ENCODE results near the gene COL28A1.

COL28A1 gene

DNA sequence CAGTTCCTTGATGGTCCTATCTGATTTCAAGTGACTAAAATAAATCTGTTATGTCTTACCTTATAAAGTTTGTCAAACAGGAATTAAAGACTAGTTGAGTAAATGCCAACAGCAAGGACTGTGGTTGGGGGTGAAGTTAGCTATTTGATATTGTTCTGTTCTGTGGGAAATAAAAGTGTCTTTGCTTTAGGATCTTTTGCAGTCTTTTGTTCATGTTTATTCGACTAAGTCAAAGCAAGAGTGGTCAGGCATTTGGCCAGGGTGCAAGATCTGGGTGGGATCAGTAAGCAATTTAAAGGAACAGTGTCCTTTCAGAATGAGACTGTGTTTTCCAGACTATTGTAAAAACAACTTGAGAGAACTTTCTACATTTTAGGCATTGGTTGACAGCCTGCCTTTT is at the start of gene COL28A1:
COL28A1 (minus strand) TSS at position 183 of the 400 bp plus-strand sequence. CDS start 2,998 bp downstream, outside the sequence.
- DNase-seq (ENCODE audit: extremely low spot score, insufficient read length, low read depth) (no peak), FAIRE-seq (no peak)

- DNase-seq (ENCODE audit: extremely low spot score, insufficient read length, low read depth) (no peak), FAIRE-seq (no peak)
Measured at GRCh38 chr7:7584653-7585052, 49.0 kb upstream of the COL28A1 start.

DNA sequence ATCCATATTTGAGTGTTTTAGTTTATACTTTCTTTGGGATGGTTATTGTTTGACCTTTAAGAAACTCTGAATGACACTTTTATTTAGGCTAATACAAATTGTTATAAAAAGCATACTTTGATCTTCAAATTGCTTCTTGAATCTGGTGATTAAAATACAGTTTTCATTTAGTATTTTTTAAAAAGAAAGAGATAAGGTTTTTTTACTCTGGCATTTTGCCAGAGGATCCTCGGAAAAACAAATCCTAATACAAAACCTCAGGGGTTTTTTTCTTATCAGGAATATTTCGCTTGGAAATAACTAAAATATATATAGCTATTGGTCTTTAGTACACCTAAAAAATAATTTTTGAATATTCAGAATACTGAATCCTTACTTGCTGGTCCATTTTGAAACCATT is 48.1 kb upstream of the COL28A1 start:
- FAIRE-seq = no peak
- DNase-seq (ENCODE audit: extremely low spot score, insufficient read length, low read depth) = no peak

GRCh38 chr7:7582596-7582995 is 46.9 kb upstream of the COL28A1 start:
- FAIRE-seq = no peak
- DNase-seq (ENCODE audit: extremely low spot score, insufficient read length, low read depth) = no peak

DNA sequence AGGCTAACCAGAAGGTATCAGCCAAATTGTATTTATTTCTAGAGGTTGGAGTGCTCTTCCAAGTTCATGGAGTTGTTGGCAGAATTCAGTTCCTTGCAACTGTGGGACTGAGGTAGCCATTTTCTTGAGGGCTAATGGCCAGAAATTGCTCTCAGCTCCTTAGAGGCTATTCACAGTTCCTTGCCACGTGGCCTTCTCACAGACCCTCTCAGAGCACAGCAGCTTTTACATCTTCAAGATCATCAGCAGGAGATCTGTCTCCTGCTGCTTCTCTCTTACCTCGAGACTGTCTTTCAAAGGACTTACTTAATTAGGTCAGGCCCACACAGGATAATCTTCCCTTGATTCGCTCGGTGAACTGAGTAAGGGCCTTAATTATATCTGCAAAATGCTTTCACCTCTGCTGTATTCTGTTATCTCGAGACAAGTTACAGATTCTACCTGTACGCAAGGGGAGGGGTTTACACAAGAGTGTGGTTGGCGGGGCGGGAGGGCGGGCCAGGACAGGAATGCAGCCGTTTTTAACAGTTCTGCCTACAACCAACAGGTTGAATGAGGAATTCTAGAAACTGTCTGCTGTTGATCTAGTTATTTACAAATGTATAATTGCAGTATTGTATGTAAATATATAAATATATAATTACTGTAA is 46.0 kb upstream of the COL28A1 start:
- DNase-seq (ENCODE audit: extremely low spot score, insufficient read length, low read depth) = no peak
- no peak for FAIRE-seq

- DNase-seq (ENCODE audit: extremely low spot score, insufficient read length, low read depth) (no peak), FAIRE-seq (no peak)
Measured at GRCh38 chr7:7579638-7580037, 44.0 kb upstream of the COL28A1 start.

DNA sequence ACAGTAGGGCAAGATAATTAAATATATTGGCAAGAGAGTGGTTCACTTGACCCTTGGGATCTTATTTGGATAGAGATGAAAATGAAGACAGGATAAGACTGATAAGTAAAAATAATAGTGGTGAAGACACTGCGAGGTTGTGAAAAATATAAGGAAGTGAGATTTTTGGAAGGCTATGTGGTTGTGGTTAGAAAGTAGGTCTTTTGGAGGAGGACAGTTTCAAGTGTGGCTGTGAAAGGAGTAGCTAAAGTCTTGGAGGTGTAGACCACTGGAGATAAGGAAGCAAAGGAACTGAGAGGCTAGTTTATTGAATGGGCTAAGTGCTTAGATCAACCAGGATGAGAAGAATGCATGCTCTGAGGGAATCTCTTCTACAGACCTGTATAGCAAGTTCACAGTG is 42.2 kb upstream of the COL28A1 start:
- no peak for DNase-seq (ENCODE audit: extremely low spot score, insufficient read length, low read depth)

DNA sequence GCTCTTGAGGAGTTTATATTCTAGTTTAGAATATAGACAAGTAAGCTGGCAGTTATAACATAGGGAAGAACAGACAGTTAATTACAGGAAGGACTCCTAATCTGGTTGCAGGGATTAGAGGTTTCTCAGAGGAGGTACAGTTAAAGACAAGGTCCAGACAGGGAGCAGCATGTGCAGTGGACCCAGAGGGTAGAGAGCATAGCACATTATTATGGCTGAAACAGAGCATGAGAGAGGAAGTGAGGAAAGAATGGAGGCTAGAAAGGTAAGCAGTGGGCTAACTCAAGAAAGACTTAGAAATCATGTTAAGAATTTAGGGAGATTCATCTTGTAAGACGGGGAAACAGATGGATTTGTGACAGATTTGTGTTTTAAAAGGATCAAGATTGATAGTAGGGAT is 40.7 kb upstream of the COL28A1 start:
- FAIRE-seq (no peak), DNase-seq (ENCODE audit: extremely low spot score, insufficient read length, low read depth) (no peak)

More for the DNA sequence above, 42.2 kb upstream of the COL28A1 start:
- FAIRE-seq = no peak

DNA sequence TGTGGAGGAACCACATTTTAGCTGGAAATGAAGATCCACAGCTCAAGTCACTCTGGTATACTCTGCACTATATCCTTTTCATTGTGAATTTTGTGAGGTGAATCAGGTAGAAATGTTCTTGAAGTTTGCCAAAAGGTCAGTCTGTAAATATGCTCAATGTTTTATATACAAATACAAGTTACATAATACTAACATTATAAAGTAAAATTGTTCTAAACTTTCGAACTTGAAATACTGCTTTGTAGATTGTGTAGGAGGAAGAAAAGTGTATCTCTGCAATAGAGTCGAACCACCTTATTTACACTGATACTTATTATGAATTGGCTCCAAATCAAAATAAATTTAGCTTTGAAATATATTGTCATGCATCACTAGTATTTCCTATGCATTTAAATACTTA is 38.0 kb upstream of the COL28A1 start:
- FAIRE-seq (no peak), DNase-seq (ENCODE audit: extremely low spot score, insufficient read length, low read depth) (no peak)

GRCh38 chr7:7570584-7570983 is 34.9 kb upstream of the COL28A1 start:
- DNase-seq (ENCODE audit: extremely low spot score, insufficient read length, low read depth) (no peak), FAIRE-seq (peak; percentile 15)

- DNase-seq (ENCODE audit: extremely low spot score, insufficient read length, low read depth) (no peak), FAIRE-seq (no peak)
Measured at GRCh38 chr7:7569615-7570014, 33.9 kb upstream of the COL28A1 start.

GRCh38 chr7:7569081-7569527 is 33.4 kb upstream of the COL28A1 start:
- peak; percentile 89 for FAIRE-seq

DNA sequence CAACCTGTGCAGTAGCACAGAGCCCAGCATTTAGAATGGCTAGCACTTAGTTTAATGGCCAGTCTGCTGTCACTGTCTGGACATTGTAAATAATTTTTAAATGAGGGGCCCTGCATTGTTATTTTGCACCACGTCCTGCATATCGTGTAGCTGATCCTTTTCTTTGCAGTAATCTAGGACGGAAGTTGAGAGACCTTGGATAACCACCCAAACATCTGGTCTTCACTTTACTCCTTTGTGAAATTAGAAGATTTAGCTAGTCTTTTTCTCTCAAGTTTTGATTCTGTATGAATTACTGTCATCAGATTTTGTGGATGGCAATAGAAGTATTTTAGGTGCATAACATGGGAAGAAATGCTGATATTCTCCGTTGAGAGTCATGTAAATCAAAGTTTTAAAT is 32.9 kb upstream of the COL28A1 start:
- no peak for DNase-seq (ENCODE audit: extremely low spot score, insufficient read length, low read depth)

More at GRCh38 chr7:7569081-7569527, 33.4 kb upstream of the COL28A1 start:
- DNase-seq (ENCODE audit: extremely low spot score, insufficient read length, low read depth) = peak; percentile 50

GRCh38 chr7:7567898-7568531 is 32.3 kb upstream of the COL28A1 start:
- DNase-seq (ENCODE audit: extremely low spot score, insufficient read length, low read depth) (no peak), FAIRE-seq (peak; percentile 60)

More for the DNA sequence above, 32.9 kb upstream of the COL28A1 start:
- FAIRE-seq = peak; percentile 26

DNA sequence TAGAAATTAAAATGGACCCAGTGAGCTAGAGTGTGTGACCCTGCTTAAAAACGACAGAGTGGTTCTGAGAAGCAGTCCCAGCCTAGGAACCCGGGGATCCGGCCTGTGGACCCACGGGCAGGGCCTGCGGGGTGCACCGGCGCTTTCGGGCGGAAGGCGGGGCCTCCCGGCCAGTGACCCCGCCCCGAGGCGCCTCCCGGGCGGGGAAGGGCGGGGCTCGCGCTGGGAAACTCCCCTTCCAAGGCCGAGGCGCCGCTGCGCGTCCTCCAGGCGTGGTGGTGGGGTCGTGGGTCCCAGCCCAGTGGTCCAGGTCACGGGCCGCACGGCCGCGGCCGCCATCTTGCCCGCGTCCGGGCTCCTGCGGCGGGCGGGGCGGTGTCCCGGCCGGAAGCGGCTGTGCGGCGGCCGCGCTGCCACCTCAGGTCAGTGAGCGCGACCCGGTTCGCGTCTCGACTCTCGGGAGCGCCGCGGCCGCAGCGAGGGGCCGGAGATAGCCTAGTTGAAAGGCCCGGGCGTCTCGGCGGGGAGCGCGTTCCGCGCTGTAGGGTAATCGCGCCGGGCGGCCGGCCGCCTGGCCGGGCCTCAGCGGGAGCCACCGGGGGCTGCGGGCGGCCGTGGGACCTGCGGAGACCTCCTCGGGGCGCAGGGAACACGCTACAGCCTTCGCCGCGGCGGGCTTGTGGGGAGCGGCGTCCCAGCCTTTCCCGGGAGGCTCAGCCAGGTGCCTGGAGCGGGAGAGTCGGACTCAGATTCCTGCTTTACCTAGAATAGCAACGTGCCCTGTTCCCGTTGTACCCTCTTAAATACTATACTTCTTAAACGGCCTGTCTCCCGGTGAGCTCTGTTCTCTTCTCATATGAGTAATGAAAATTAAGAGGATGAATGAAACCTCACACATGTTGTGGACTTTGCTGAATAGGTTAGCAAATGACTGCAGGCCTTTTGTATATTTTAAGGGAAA is 31.3 kb upstream of the COL28A1 start, which contains the start of gene MIOS:
MIOS (plus strand) TSS at position 234 of the 961 bp plus-strand sequence. CDS start 5,592 bp downstream, outside the sequence.
- DNase-seq (ENCODE audit: extremely low spot score, insufficient read length, low read depth) (peak; percentile 83), FAIRE-seq (peak; percentile 80)

DNA sequence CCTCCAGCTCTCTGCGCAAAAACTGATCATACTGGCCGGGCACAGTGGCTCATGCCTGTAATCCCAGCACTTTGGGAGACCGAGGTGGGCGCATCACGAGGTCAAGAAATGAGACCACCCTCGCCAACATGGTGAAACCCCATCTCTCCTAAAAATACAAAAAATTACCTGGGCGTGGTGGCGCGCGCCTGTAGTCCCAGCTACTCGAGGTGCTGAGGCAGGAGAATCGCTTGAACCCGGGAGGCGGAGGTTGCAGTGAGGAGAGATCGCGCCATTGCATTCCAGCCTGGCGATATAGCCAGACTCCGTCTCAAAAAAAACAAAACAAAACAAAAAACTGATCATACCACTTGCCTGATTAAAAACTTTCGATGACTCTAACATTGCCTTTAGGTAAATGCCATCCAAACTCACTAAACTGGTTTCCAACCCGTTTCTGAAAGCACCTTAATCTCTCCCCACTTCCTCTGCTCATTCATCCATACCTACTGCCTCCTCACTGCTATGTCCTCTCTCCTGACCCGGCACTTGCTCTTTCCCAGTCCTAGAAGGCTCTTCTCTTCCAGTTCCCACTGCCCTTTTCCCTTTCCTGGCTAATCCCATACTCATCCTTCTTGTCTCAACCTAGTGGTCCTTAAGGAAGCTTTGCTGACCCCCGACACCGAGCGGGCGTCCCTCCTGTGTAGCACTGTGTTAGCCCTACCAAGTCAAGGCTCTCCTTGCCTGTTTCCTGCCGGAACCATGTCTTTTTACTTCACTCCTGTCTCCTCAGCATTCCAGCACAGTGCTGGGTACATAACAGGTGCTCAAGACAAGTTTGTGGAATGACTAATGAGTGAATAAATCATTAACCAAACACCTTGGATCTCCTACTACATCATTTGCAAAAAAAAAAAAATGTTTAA is 30.3 kb upstream of the COL28A1 start:
- FAIRE-seq (peak; percentile 36), DNase-seq (ENCODE audit: extremely low spot score, insufficient read length, low read depth) (no peak)

- DNase-seq (ENCODE audit: extremely low spot score, insufficient read length, low read depth) (no peak), FAIRE-seq (no peak)
Measured at GRCh38 chr7:7565018-7565680, 29.5 kb upstream of the COL28A1 start.

DNA sequence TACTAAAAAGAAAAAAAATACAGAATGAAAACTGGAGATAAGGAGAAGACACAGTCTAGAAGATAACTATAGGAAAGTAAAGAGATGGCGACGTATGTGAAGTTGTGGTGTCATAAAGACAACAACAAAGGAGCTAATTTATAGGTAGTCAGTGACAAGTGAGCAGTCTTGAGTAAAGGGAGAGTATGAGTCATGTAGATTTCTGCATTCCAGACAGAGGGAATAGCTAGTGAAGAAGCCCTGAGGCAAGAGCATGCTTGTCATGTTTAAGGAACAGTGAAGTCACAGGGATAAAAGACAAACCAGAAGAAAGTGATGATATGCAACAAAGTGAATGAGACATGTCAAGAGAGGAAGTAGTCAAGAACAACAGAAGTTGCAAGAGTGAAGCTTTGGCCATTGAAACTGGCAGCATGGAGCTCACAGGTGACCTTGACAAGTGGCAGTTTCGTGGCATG is 28.7 kb upstream of the COL28A1 start:
- DNase-seq (ENCODE audit: extremely low spot score, insufficient read length, low read depth) (no peak), FAIRE-seq (no peak)

DNA sequence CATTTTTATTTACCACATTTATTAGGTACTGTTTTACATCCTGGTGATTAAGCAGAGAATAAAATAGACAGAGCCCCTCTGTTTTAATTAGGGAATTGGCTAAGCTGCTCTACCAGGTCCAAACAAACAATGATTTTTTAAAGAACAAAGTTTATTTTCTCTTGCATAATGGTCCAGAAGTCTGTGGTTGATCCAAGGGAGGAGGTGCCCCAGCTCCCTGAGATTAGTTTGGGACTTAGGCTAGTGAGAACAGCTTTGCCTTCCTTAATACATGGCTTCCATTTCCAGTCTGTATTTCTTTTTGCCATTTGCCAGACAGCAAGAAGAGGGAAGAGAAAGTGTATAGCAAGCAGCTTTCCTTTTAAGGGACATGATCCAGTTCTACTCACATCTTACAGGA is 28.1 kb upstream of the COL28A1 start:
- no peak for FAIRE-seq
- DNase-seq (ENCODE audit: extremely low spot score, insufficient read length, low read depth) = no peak

All from GM18507 (cell line).